Measurements from ENCODE around the gene KCNB1. TPM values are rescaled to one million over a fixed set of nuclear protein-coding genes. Genes with fewer than 3 reads are reported as not detected.
A peak's percentile ranks its signal among the peaks of the same experiment; 100 is the strongest.

The KCNB1 gene
- total RNA-seq, 1 donor from 2014 or later = 2.8 TPM

- Mint-ChIP-seq H3K4me1 (peaks cover 9% of the 10 kb centered on the region), H3K4me3 (peak overlapping the region; percentile 31), H3K27ac (ENCODE audit: unreplicated experiment) (no peak overlapping the region), H3K36me3 (ENCODE audit: low read depth) (no peaks in the 10 kb centered on the region), H3K9me3 (no peaks in the 10 kb centered on the region), H3K27me3 (ENCODE audit: low read depth) (peaks cover 43% of the 10 kb centered on the region)
- TF ChIP-seq CTCF (conservative IDR thresholded peaks at IDR 0.05) = no peak
- no peak for DNase-seq (ENCODE audit: low read depth, low spot score)
Measured at GRCh38 chr20:49478754-49479689, 3.4 kb downstream of the KCNB1 start.

GRCh38 chr20:49478266-49478665 lies 4.2 kb downstream of the KCNB1 start:
- Mint-ChIP-seq H3K36me3 (ENCODE audit: low read depth) (no peaks in the 10 kb centered on the region), H3K27ac (ENCODE audit: unreplicated experiment) (no peak overlapping the region), H3K4me3 (no peak overlapping the region), H3K9me3 (no peaks in the 10 kb centered on the region), H3K27me3 (ENCODE audit: low read depth) (peaks cover 41% of the 10 kb centered on the region), H3K4me1 (peaks cover 9% of the 10 kb centered on the region)
- DNase-seq (ENCODE audit: low read depth, low spot score) = no peak
- TF ChIP-seq CTCF (conservative IDR thresholded peaks at IDR 0.05) = no peak

DNA sequence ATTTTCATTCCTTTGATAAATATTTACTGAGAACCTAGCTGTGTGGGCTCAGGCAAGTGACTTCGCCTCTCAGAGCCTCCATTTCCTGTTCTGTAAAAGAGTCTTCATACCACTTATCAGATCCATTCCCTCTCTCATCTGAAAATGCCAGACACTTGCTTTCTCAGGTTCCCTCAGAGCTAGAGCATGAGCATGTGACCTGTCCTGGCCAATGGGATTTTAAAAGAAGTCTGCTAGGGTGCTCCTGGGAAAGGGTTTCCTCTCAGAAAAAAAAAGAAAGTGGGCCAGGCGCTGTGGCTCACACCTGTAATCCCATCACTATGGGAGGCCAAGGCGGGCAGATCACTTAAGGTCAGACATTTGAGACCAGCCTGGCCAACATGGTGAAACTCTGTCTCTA lies 5.3 kb downstream of the KCNB1 start:
- Mint-ChIP-seq H3K4me1 (peaks cover 9% of the 10 kb centered on the region), H3K36me3 (ENCODE audit: low read depth) (no peaks in the 10 kb centered on the region), H3K9me3 (no peaks in the 10 kb centered on the region), H3K4me3 (no peak overlapping the region), H3K27ac (ENCODE audit: unreplicated experiment) (no peak overlapping the region), H3K27me3 (ENCODE audit: low read depth) (peaks cover 36% of the 10 kb centered on the region)
- TF ChIP-seq CTCF (conservative IDR thresholded peaks at IDR 0.05) = no peak
- no peak for DNase-seq (ENCODE audit: low read depth, low spot score)

- no peak overlapping the region for H3K4me3 Mint-ChIP-seq
- no peak overlapping the region for H3K27ac Mint-ChIP-seq (ENCODE audit: unreplicated experiment)
- H3K36me3 Mint-ChIP-seq (ENCODE audit: low read depth) = no peaks in the 10 kb centered on the region
- DNase-seq (ENCODE audit: low read depth, low spot score) = no peak
- H3K27me3 Mint-ChIP-seq (ENCODE audit: low read depth) = peaks cover 30% of the 10 kb centered on the region
- no peaks in the 10 kb centered on the region for H3K9me3 Mint-ChIP-seq
- no peak for TF ChIP-seq CTCF (conservative IDR thresholded peaks at IDR 0.05)
- H3K4me1 Mint-ChIP-seq = peaks cover 9% of the 10 kb centered on the region
Measured at GRCh38 chr20:49476016-49476355, 6.5 kb downstream of the KCNB1 start.

DNA sequence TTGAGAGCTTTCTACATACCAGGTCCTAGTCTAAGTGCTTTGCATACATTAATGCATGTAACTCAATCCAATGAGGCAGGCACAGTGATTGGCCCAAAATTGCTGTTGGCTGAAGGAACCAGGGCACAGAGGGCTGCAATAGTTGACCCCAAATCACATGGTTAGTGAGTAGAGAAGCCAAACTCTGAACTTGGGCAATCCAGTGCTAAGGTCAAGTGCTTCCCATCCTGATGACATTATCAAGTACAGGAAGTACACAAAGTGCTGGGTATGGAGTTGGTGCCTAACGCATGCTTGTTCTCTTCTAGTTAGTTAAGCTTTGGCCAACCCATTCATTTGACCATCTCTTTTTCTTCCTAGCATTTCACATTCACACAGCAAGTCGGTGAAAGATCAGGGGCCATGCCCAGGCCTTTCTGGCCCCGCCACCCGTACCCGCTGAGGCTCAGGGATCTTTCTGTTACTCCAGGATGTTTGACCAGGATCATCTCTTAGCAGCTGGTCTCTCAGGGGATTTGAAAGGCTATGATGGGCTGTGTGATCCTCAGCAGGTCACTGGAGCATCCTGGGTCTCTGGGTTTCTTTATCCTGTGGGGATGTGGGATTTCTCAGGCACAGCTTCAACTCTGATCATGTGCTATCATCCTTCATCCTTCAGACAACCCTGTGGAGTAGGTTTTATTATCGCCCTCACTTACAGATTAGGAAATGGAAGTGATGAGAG lies 7.0 kb downstream of the KCNB1 start:
- no peak for TF ChIP-seq CTCF (conservative IDR thresholded peaks at IDR 0.05)
- H3K27ac Mint-ChIP-seq (ENCODE audit: unreplicated experiment) = no peak overlapping the region
- no peaks in the 10 kb centered on the region for H3K9me3 Mint-ChIP-seq
- no peak for DNase-seq (ENCODE audit: low read depth, low spot score)
- H3K27me3 Mint-ChIP-seq (ENCODE audit: low read depth) = peaks cover 29% of the 10 kb centered on the region
- H3K4me3 Mint-ChIP-seq = no peak overlapping the region
- no peaks in the 10 kb centered on the region for H3K36me3 Mint-ChIP-seq (ENCODE audit: low read depth)
- H3K4me1 Mint-ChIP-seq = peaks cover 9% of the 10 kb centered on the region

All from neural crest cell (in vitro differentiated cells).